ENCODE results near the gene PLCB1.
A peak's percentile ranks its signal among the peaks of the same experiment; 100 is the strongest.

PLCB1 gene

DNA sequence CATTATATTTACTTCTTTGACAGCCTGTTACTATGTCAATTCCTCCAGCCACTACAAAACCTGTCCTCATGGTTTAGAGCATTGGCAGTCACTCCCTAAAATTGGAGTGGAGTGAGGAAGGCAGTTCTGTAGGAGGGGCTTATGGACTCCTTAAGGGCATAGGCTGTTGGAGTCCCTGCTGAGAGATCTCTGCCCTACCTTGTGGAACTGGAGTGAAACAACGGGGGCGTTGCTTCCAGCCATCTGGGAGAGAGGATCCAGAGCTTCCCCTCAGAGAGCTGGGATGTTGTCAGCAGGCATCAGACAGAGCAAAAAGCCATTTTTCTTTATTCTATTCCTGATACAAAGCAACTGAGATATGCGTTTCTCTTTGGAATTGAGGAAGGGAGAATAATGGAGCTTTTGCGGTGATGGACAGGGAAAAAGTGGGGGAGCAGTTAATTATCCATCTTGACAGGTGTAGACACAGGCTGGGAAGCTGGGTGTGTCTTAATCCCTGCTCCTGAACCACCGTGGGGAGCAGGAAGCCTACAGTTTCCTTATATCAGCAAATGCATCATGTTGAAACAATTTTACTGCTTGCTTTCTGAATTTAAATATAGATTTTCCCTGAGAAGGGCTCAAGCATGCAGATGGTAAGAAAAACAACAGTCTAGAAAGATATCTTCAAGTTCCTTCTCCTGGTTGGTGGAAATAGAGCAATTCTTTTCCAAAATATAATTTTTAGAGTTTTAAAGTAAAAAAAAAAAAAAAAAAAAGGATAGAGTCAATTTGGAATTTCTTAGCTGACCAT is 402.5 kb downstream of the PLCB1 start:
- no peak overlapping the region for H3K4me3 ChIP-seq (ENCODE audit: low read depth, low read length, poor library complexity, severe bottlenecking)
- H3K27ac ChIP-seq (ENCODE audit: low read depth, low read length, poor library complexity, severe bottlenecking), result no peak overlapping the region
- TF ChIP-seq, protein P1, sequence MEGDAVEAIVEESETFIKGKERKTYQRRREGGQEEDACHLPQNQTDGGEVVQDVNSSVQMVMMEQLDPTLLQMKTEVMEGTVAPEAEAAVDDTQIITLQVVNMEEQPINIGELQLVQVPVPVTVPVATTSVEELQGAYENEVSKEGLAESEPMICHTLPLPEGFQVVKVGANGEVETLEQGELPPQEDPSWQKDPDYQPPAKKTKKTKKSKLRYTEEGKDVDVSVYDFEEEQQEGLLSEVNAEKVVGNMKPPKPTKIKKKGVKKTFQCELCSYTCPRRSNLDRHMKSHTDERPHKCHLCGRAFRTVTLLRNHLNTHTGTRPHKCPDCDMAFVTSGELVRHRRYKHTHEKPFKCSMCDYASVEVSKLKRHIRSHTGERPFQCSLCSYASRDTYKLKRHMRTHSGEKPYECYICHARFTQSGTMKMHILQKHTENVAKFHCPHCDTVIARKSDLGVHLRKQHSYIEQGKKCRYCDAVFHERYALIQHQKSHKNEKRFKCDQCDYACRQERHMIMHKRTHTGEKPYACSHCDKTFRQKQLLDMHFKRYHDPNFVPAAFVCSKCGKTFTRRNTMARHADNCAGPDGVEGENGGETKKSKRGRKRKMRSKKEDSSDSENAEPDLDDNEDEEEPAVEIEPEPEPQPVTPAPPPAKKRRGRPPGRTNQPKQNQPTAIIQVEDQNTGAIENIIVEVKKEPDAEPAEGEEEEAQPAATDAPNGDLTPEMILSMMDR (IDR thresholded peaks at IDR 0.05; ENCODE audit: low read length), result no peak
- TF ChIP-seq EZH2 (IDR thresholded peaks at IDR 0.05; ENCODE audit: borderline replicate concordance, low read length), result no peak
- no peaks in the 10 kb centered on the region for H3K9me2 ChIP-seq (ENCODE audit: low read depth, low read length)
- H3K9me3 ChIP-seq (ENCODE audit: low read length), result peaks cover 5% of the 10 kb centered on the region; the same call in 1 of the 2 replicates
- no peak overlapping the region for H3K9ac ChIP-seq (ENCODE audit: low read length)
- H3K27me3 ChIP-seq (ENCODE audit: insufficient read depth, low read length), result no peaks in the 10 kb centered on the region
- H3K4me1 ChIP-seq (ENCODE audit: insufficient read depth, low read length, severe bottlenecking), result peaks cover 45% of the 10 kb centered on the region
- no peaks in the 10 kb centered on the region for H4K20me1 ChIP-seq (ENCODE audit: insufficient read depth, low read length)
- H3K4me2 ChIP-seq (ENCODE audit: low read length), result no peak overlapping the region
- H3K79me2 ChIP-seq (ENCODE audit: insufficient read depth, low read length), result no peaks in the 10 kb centered on the region
- no peaks in the 10 kb centered on the region; the same call in 1 of the 2 replicates for H3K36me3 ChIP-seq (ENCODE audit: insufficient read depth, low read length)
- H3F3A ChIP-seq (ENCODE audit: insufficient read depth, low read length), result no peaks in the 10 kb centered on the region
- peak overlapping the region; percentile 16; the same call in 1 of the 2 replicates for H2AFZ ChIP-seq (ENCODE audit: low read length)

- no peak overlapping the region for H2AFZ ChIP-seq (ENCODE audit: low read length)
- H3F3A ChIP-seq (ENCODE audit: insufficient read depth, low read length), result no peaks in the 10 kb centered on the region
- no peaks in the 10 kb centered on the region for H3K9me2 ChIP-seq (ENCODE audit: low read depth, low read length)
- peaks cover 56% of the 10 kb centered on the region for H3K4me1 ChIP-seq (ENCODE audit: insufficient read depth, low read length, severe bottlenecking)
- no peak for TF ChIP-seq EZH2 (IDR thresholded peaks at IDR 0.05; ENCODE audit: borderline replicate concordance, low read length)
- TF ChIP-seq, protein P1 (IDR thresholded peaks at IDR 0.05; ENCODE audit: low read length), result peak; percentile 63
- no peak overlapping the region for H3K9ac ChIP-seq (ENCODE audit: low read length)
- H3K27ac ChIP-seq (ENCODE audit: low read depth, low read length, poor library complexity, severe bottlenecking), result peak overlapping the region; percentile 93
- no peak overlapping the region for H3K4me3 ChIP-seq (ENCODE audit: low read depth, low read length, poor library complexity, severe bottlenecking)
- no peaks in the 10 kb centered on the region for H3K79me2 ChIP-seq (ENCODE audit: insufficient read depth, low read length)
- H3K36me3 ChIP-seq (ENCODE audit: insufficient read depth, low read length), result no peaks in the 10 kb centered on the region; the same call in 1 of the 2 replicates
- peaks cover 5% of the 10 kb centered on the region; the same call in 1 of the 2 replicates for H3K9me3 ChIP-seq (ENCODE audit: low read length)
- no peaks in the 10 kb centered on the region for H4K20me1 ChIP-seq (ENCODE audit: insufficient read depth, low read length)
- H3K4me2 ChIP-seq (ENCODE audit: low read length), result peak overlapping the region; percentile 52; the same call in 1 of the 2 replicates
- H3K27me3 ChIP-seq (ENCODE audit: insufficient read depth, low read length), result no peaks in the 10 kb centered on the region
Measured at GRCh38 chr20:8535403-8536261, 403.6 kb downstream of the PLCB1 start.

DNA sequence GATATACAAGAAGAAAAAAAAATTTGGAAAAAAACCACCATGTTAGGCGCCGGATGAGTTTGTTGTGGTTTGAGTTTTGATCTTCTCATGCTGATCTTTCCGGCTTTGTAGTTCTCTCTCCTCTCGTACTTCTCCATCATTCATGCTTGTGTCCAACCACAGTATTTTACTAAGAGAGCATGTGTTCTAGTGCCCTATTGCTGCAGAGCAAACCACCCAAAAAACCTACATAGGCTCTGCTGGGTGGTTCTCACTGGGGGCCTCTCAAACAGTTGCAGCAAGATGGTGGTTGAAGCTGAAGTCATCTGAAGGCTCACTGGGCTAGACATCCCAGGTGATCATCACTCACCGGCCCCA is 404.2 kb downstream of the PLCB1 start:
- Histone ChIP-seq H3K79me2 (ENCODE audit: insufficient read depth, low read length) (no peaks in the 10 kb centered on the region), H3K9ac (ENCODE audit: low read length) (no peak overlapping the region), H3K36me3 (ENCODE audit: insufficient read depth, low read length) (no peaks in the 10 kb centered on the region; the same call in 1 of the 2 replicates), H3K27me3 (ENCODE audit: insufficient read depth, low read length) (no peaks in the 10 kb centered on the region), H3K4me1 (ENCODE audit: insufficient read depth, low read length, severe bottlenecking) (peaks cover 62% of the 10 kb centered on the region), H3K9me3 (ENCODE audit: low read length) (peaks cover 5% of the 10 kb centered on the region; the same call in 1 of the 2 replicates), H3K4me2 (ENCODE audit: low read length) (peak overlapping the region; percentile 52), H3K9me2 (ENCODE audit: low read depth, low read length) (no peaks in the 10 kb centered on the region), H3F3A (ENCODE audit: insufficient read depth, low read length) (no peaks in the 10 kb centered on the region), H2AFZ (ENCODE audit: low read length) (no peak overlapping the region), H3K4me3 (ENCODE audit: low read depth, low read length, poor library complexity, severe bottlenecking) (peak overlapping the region; percentile 12), H3K27ac (ENCODE audit: low read depth, low read length, poor library complexity, severe bottlenecking) (peak overlapping the region; percentile 93), H4K20me1 (ENCODE audit: insufficient read depth, low read length) (no peaks in the 10 kb centered on the region)
- TF ChIP-seq, protein P1 (IDR thresholded peaks at IDR 0.05; ENCODE audit: low read length), result no peak
- no peak for TF ChIP-seq EZH2 (IDR thresholded peaks at IDR 0.05; ENCODE audit: borderline replicate concordance, low read length)
